Brain microvascular endothelial cell (primary cell): ENCODE data around the gene CYP8B1.

Source experiments
- DNase-seq: peaks from one replicate; pipeline ENCODE4 v3.0.0-alpha.2; 2020
- H3K27ac ChIP-seq: fragments of 250-450 bp; sonication (Bioruptor Pico); 2 replicates; pipeline ENCODE4 v1.5.1; 2020; ENCODE audit warnings: mild to moderate bottlenecking, moderate library complexity
- H3K27me3 ChIP-seq: fragments of 250-450 bp; sonication (Bioruptor Pico); replicated peaks from 2 replicates; pipeline ENCODE4 v1.5.1; 2020; ENCODE audit warnings: mild to moderate bottlenecking
- H3K36me3 ChIP-seq: fragments of 250-450 bp; sonication (Bioruptor Pico); replicated peaks from 2 replicates; pipeline ENCODE4 v1.5.1; 2020; ENCODE audit warnings: mild to moderate bottlenecking
- H3K4me3 ChIP-seq: 2 replicates; pipeline ENCODE4 v1.5.1; 2011; ENCODE audit warnings: low read depth, mild to moderate bottlenecking, control low read depth, low read length, moderate library complexity
- in situ Hi-C: cut with HindIII; loops from 2 replicates; pipeline ENCODE4 v1.10.0; 2017; ENCODE audit warnings: low sequenced_read_pairs, low pct_ligation_motif_present
- TF ChIP-seq, protein P1 (sequence below): IDR thresholded peaks from 2 replicates; pipeline ENCODE4 v1.5.1; 2011; ENCODE audit warnings: low read depth, mild to moderate bottlenecking, moderate library complexity, low read length, control low read depth, inconsistent platforms; ENCODE audit errors: missing control alignments

The CYP8B1 gene

DNA sequence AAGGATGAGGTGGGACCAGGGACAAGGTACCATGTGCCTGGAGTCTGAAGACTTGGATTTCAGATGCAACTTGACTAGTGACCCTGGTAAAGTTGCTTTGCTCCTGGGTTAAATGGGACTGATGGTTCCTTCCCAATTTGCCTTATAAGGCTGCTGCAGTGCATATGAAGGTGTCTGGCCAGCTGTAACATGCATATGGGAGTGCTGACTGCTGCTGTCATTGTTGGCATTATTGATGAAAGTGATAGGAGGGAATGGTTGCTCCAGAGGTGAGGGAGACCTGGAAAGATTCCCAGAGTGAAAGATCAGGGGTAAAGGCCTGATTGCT is 20.5 kb downstream of the CYP8B1 start:
- Histone ChIP-seq H3K27me3 (no peaks in the 10 kb centered on the region), H3K4me3 (no peak overlapping the region), H3K27ac (no peak overlapping the region), H3K36me3 (no peaks in the 10 kb centered on the region)
- no peak for DNase-seq
- in situ Hi-C loops, result no loop called here
- TF ChIP-seq, protein P1, sequence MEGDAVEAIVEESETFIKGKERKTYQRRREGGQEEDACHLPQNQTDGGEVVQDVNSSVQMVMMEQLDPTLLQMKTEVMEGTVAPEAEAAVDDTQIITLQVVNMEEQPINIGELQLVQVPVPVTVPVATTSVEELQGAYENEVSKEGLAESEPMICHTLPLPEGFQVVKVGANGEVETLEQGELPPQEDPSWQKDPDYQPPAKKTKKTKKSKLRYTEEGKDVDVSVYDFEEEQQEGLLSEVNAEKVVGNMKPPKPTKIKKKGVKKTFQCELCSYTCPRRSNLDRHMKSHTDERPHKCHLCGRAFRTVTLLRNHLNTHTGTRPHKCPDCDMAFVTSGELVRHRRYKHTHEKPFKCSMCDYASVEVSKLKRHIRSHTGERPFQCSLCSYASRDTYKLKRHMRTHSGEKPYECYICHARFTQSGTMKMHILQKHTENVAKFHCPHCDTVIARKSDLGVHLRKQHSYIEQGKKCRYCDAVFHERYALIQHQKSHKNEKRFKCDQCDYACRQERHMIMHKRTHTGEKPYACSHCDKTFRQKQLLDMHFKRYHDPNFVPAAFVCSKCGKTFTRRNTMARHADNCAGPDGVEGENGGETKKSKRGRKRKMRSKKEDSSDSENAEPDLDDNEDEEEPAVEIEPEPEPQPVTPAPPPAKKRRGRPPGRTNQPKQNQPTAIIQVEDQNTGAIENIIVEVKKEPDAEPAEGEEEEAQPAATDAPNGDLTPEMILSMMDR, result no peak

DNA sequence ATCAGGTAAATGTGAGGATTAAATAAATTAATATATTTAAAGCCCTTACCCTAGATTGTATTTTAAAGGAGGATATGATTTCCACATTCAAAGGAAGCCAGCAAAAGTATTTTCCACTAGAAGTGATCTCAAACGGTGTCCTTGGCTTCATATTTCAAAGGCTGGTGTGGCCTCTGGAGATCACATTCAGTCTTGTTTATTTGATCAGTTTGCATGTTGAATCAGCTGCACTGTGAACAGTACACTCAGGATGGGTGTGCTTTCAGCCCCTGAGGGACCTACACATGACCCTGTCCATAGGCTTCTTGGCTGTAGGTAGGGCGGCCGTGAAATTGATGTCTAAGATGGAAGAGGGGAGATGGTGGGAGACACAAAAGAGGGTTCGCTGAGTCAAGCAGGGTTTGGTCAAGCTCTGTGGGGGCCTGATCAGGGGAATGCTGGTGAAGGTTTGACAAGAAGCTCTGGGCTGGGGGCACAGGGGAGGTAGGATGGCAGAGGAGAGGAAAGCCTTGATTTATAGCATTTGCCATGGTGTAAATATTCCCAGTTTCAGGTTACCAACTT is 21.9 kb downstream of the CYP8B1 start:
- no peak for DNase-seq

DNA sequence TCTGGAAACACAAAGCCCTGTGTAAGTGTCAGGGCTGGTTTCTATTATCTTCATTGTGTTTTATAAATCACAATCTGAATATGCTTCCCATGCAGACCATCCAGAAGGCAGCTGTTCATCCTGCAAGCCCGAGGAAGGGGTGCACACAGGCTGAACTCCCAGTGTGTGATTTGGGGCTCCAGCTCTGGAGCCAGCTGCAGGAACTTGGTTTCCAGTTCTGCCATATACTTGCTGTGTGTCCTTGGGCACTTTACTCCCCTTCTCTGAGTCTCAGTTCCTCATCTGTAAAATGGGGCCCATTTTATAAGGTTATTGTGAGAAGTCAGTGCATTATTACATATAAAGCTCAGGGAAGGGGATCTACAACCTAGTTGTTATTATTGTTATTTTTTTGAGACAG is 22.6 kb downstream of the CYP8B1 start:
- Histone ChIP-seq H3K27ac (no peak overlapping the region), H3K4me3 (no peak overlapping the region), H3K36me3 (no peaks in the 10 kb centered on the region), H3K27me3 (no peaks in the 10 kb centered on the region)
- TF ChIP-seq, protein P1, result no peak
- DNase-seq, result no peak
- in situ Hi-C loops, result no loop called here

More for the DNA sequence above, 21.9 kb downstream of the CYP8B1 start:
- H3K4me3 ChIP-seq, result no peak overlapping the region
- no peak overlapping the region for H3K27ac ChIP-seq
- TF ChIP-seq, protein P1, result no peak
- in situ Hi-C loops, result no loop called here
- H3K36me3 ChIP-seq, result no peaks in the 10 kb centered on the region
- H3K27me3 ChIP-seq, result no peaks in the 10 kb centered on the region

DNA sequence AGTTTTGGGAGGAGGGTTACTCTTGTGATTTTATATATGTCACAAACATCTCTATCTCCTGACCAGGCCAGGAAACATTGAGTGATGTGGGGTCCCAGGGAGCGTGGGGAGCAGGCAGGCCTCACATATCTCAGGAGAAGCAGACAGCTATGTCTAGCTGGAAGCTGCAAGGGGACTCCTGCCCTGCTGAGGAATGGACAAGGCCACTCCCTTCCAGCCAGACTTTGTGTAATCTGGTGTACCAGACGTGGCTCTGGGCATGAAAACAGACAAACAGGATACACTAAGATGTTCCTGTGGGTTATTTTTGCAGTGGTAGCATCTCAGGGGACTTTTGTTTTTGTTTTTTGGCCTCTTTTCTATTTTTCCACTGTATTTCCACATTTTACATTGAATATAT is 23.2 kb downstream of the CYP8B1 start:
- in situ Hi-C loops, result no loop called here
- no peaks in the 10 kb centered on the region for H3K27me3 ChIP-seq
- no peak for DNase-seq

DNA sequence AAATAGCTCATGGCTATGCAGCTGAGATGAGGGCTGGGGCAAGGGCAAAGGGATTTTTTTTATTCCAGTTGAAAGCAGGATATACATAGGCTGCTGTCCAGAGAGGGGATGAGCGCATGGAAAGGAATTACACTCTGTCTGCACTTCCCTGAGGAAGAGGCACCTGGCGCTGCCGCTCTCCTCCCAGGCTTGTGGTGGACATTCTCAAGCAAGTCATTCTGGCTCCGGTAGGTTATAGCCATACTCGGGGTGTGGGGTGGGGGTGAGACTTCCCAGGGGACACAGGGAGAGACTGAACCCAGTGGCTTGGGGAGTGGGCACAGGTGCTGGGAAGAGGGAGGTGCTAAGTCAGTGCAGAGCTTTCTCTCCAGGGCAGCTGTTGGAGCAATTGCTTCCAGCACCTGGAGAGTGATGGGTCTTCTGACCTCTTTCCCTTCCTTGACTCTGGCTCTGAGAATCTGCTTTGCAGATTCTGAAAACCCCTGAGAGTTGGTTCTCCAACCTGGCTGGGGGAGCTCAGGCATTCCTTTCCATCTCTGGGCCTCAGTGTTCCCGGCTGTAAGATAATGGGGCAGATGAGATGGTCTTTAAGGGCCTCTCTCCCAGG is 24.3 kb downstream of the CYP8B1 start:
- no peak overlapping the region for H3K27ac ChIP-seq
- no peaks in the 10 kb centered on the region for H3K36me3 ChIP-seq
- DNase-seq, result no peak
- in situ Hi-C loops, result no loop called here
- H3K4me3 ChIP-seq, result no peak overlapping the region
- TF ChIP-seq, protein P1, result no peak
- H3K27me3 ChIP-seq, result no peaks in the 10 kb centered on the region

More for the DNA sequence above, 23.2 kb downstream of the CYP8B1 start:
- H3K27ac ChIP-seq, result no peak overlapping the region
- H3K36me3 ChIP-seq, result no peaks in the 10 kb centered on the region
- TF ChIP-seq, protein P1, result no peak
- H3K4me3 ChIP-seq, result no peak overlapping the region

DNA sequence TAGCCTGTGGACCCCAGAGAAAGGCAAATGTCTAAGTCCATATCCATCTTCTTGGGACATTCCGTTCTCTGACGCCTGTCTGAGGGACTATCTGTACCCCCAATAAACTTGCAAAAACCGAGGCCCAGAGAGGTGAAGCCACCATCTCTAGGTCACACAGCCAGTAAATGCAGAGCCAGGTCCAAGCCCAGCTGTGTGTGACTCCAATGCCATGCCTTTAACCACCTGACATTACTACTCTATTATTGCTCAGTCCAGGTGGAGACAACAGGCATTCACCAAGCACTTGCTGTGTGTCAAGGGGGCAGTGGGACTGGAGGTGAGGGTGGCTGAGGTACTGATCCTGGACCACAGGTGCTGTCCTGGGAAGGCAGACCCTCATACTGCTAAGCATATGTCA is 25.4 kb downstream of the CYP8B1 start:
- in situ Hi-C loops, result no loop called here
- Histone ChIP-seq H3K27me3 (no peaks in the 10 kb centered on the region), H3K36me3 (no peaks in the 10 kb centered on the region), H3K27ac (no peak overlapping the region), H3K4me3 (no peak overlapping the region)
- TF ChIP-seq, protein P1, result no peak
- no peak for DNase-seq
